ENCODE measurements around the gene BANK1.

The BANK1 gene

GRCh38 chr4:101865501-101866062 lies 75.1 kb downstream of the BANK1 start:
- Histone ChIP-seq H3K4me1 (ENCODE audit: insufficient read depth, low read length, severe bottlenecking) (peaks cover 12% of the 10 kb centered on the region), H3K27me3 (ENCODE audit: insufficient read depth, low read length) (no peaks in the 10 kb centered on the region), H3K9me2 (ENCODE audit: low read depth, low read length) (no peaks in the 10 kb centered on the region), H3K36me3 (ENCODE audit: insufficient read depth, low read length) (peaks cover 45% of the 10 kb centered on the region), H3K9ac (ENCODE audit: low read length) (no peak overlapping the region), H3K4me3 (ENCODE audit: low read depth, low read length, poor library complexity, severe bottlenecking) (no peak overlapping the region), H3K9me3 (ENCODE audit: low read length) (no peaks in the 10 kb centered on the region), H3K79me2 (ENCODE audit: insufficient read depth, low read length) (no peaks in the 10 kb centered on the region), H2AFZ (ENCODE audit: low read length) (no peak overlapping the region), H3F3A (ENCODE audit: insufficient read depth, low read length) (no peaks in the 10 kb centered on the region), H4K20me1 (ENCODE audit: insufficient read depth, low read length) (no peaks in the 10 kb centered on the region), H3K4me2 (ENCODE audit: low read length) (no peak overlapping the region), H3K27ac (ENCODE audit: low read depth, low read length, poor library complexity, severe bottlenecking) (no peak overlapping the region)
- TF ChIP-seq EZH2 (IDR thresholded peaks at IDR 0.05; ENCODE audit: borderline replicate concordance, low read length) (no peak), CTCF (IDR thresholded peaks at IDR 0.05; ENCODE audit: low read length) (no peak)

GRCh38 chr4:101870874-101871273 lies 80.3 kb downstream of the BANK1 start:
- no peak overlapping the region for H3K27ac ChIP-seq (ENCODE audit: low read depth, low read length, poor library complexity, severe bottlenecking)
- H3K9ac ChIP-seq (ENCODE audit: low read length) = no peak overlapping the region
- no peaks in the 10 kb centered on the region for H3K9me3 ChIP-seq (ENCODE audit: low read length)
- no peak overlapping the region for H3K4me2 ChIP-seq (ENCODE audit: low read length)
- no peak for TF ChIP-seq EZH2 (IDR thresholded peaks at IDR 0.05; ENCODE audit: borderline replicate concordance, low read length)
- no peak for TF ChIP-seq CTCF (IDR thresholded peaks at IDR 0.05; ENCODE audit: low read length)
- H3K4me1 ChIP-seq (ENCODE audit: insufficient read depth, low read length, severe bottlenecking) = peaks cover 13% of the 10 kb centered on the region
- no peaks in the 10 kb centered on the region for H3F3A ChIP-seq (ENCODE audit: insufficient read depth, low read length)
- no peaks in the 10 kb centered on the region for H4K20me1 ChIP-seq (ENCODE audit: insufficient read depth, low read length)
- H3K4me3 ChIP-seq (ENCODE audit: low read depth, low read length, poor library complexity, severe bottlenecking) = no peak overlapping the region
- H3K79me2 ChIP-seq (ENCODE audit: insufficient read depth, low read length) = no peaks in the 10 kb centered on the region
- H3K27me3 ChIP-seq (ENCODE audit: insufficient read depth, low read length) = no peaks in the 10 kb centered on the region
- H2AFZ ChIP-seq (ENCODE audit: low read length) = peak overlapping the region; percentile 79; the same call in 1 of the 2 replicates
- peaks cover 35% of the 10 kb centered on the region for H3K36me3 ChIP-seq (ENCODE audit: insufficient read depth, low read length)
- no peaks in the 10 kb centered on the region for H3K9me2 ChIP-seq (ENCODE audit: low read depth, low read length)

DNA sequence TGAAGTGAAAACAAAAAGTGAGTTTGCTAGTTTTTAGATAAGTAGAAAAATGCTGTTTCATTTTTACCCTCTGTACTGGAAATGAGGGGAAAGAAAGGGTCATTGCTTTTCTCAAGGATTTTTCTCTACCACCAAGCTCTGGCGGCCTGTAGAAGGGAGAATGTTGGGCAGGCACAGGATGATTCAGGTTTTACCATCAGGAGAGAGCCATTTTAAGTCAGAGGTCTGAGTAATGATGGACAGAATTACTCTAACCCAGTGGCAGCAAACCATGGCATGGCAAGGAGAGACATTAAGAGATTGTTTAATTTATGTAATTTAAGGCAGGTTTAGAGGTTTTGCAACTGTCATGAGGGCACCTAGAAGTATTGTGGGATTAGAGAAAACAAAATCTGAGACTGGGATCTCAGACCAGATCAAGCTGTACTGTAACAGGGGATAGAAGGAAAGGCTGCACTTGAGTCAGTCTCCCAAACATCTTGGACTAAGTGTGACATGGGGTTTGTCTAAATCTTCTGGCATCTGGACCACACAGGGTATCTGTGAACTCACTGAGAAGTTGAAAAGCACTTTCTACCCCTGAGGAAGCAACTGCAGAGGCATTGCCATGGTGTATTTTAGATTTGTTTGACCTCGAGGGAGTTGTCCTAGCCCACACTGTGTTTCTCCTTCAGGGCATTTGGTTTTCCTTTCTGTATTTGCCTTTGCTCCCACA lies 81.6 kb downstream of the BANK1 start:
- Histone ChIP-seq H3K4me1 (ENCODE audit: insufficient read depth, low read length, severe bottlenecking) (peaks cover 13% of the 10 kb centered on the region), H3K79me2 (ENCODE audit: insufficient read depth, low read length) (no peaks in the 10 kb centered on the region), H3K27me3 (ENCODE audit: insufficient read depth, low read length) (no peaks in the 10 kb centered on the region), H3K4me2 (ENCODE audit: low read length) (no peak overlapping the region), H3K36me3 (ENCODE audit: insufficient read depth, low read length) (peaks cover 35% of the 10 kb centered on the region), H3K9ac (ENCODE audit: low read length) (no peak overlapping the region), H2AFZ (ENCODE audit: low read length) (peak overlapping the region; percentile 22; the same call in 1 of the 2 replicates), H3K4me3 (ENCODE audit: low read depth, low read length, poor library complexity, severe bottlenecking) (no peak overlapping the region), H3K9me2 (ENCODE audit: low read depth, low read length) (no peaks in the 10 kb centered on the region), H3F3A (ENCODE audit: insufficient read depth, low read length) (no peaks in the 10 kb centered on the region), H4K20me1 (ENCODE audit: insufficient read depth, low read length) (no peaks in the 10 kb centered on the region), H3K9me3 (ENCODE audit: low read length) (no peaks in the 10 kb centered on the region), H3K27ac (ENCODE audit: low read depth, low read length, poor library complexity, severe bottlenecking) (peak overlapping the region; percentile 4)
- no peak for TF ChIP-seq EZH2 (IDR thresholded peaks at IDR 0.05; ENCODE audit: borderline replicate concordance, low read length)
- no peak for TF ChIP-seq CTCF (IDR thresholded peaks at IDR 0.05; ENCODE audit: low read length)

All from OCI-LY1 (cell line).